Endothelial cell of hepatic sinusoid (primary cell): ENCODE data around the gene CPSF7.
"Not testable (repeated sequence)": the region's sequence is repeated elsewhere in the genome, so short reads cannot be mapped to it uniquely, and the experiment has no call there.

Experiments used
- in situ Hi-C: cut with HindIII; loops from 2 replicates; pipeline ENCODE4 v1.10.0; 2017; ENCODE audit warnings: low sequenced_read_pairs

Gene CPSF7

GRCh38 chr11:61390161-61390560 is 39.6 kb downstream of the CPSF7 start:
- in situ Hi-C loops: no loop called here

GRCh38 chr11:61384271-61385242 is 45.2 kb downstream of the CPSF7 start:
- in situ Hi-C loops: no loop called here

GRCh38 chr11:61383859-61384258 is 45.9 kb downstream of the CPSF7 start:
- in situ Hi-C loops: not testable (repeated sequence)

GRCh38 chr11:61380884-61381283 is 48.9 kb downstream of the CPSF7 start:
- in situ Hi-C loops: no loop called here

- in situ Hi-C loops: no loop called here
Observed at GRCh38 chr11:61378713-61379313, 51.0 kb downstream of the CPSF7 start.

GRCh38 chr11:61377461-61378160 is 52.2 kb downstream of the CPSF7 start:
- in situ Hi-C loops: no loop called here

- in situ Hi-C loops: no loop called here
Observed at GRCh38 chr11:61375761-61376108, 54.0 kb downstream of the CPSF7 start.

- in situ Hi-C loops: no loop called here
Observed at GRCh38 chr11:61372659-61373420, 56.9 kb downstream of the CPSF7 start.

GRCh38 chr11:61370349-61371005 is 59.3 kb downstream of the CPSF7 start:
- in situ Hi-C loops: no loop called here

GRCh38 chr11:61369372-61370348 is 60.1 kb downstream of the CPSF7 start:
- in situ Hi-C loops: no loop called here

- in situ Hi-C loops: no loop called here
Observed at GRCh38 chr11:61368646-61369045, 61.1 kb downstream of the CPSF7 start.

GRCh38 chr11:61367406-61367805 is 62.4 kb downstream of the CPSF7 start:
- in situ Hi-C loops: no loop called here

- in situ Hi-C loops: no loop called here
Observed at GRCh38 chr11:61364012-61364675, 65.6 kb downstream of the CPSF7 start.

- in situ Hi-C loops: no loop called here
Observed at GRCh38 chr11:61362542-61362875, 67.3 kb downstream of the CPSF7 start.

GRCh38 chr11:61361741-61362541 is 67.8 kb downstream of the CPSF7 start, which contains the start of the genes CYB561A3 and TMEM138:
CYB561A3 (minus strand) TSS chr11:61361882; CDS start chr11:61356713, 5,169 bp downstream.
TMEM138 (plus strand) TSS chr11:61362374; CDS start chr11:61364391, 2,017 bp downstream.
- in situ Hi-C loops: no loop called here

GRCh38 chr11:61361237-61361740 is 68.5 kb downstream of the CPSF7 start:
- in situ Hi-C loops: no loop called here

- in situ Hi-C loops: no loop called here
Observed at GRCh38 chr11:61359516-61359915, 70.3 kb downstream of the CPSF7 start.

GRCh38 chr11:61358566-61358965 is 71.2 kb downstream of the CPSF7 start:
- in situ Hi-C loops: no loop called here
